Esophagus squamous epithelium (tissue), 5 donors: ENCODE results near the gene CNTNAP4. TPM values are rescaled to one million over a fixed set of nuclear protein-coding genes. Genes with fewer than 3 reads are reported as not detected.

Experiments
- DNase-seq: peaks from one replicate; lab custom pipeline; 2025; lab: John Stamatoyannopoulos, UW
- H3K27ac ChIP-seq, 4 donors: fragments of 200-600 bp; sonication (generic); one replicate each; pipeline ENCODE4 v1.5.1; 2016 to 2019; ENCODE audit warnings: mild to moderate bottlenecking in 1 of 4
- H3K27me3 ChIP-seq, 4 donors: fragments of 200-600 bp; sonication (generic); 1 replicate in 3 of 4; 2 replicates in 1 of 4; pipeline versions ENCODE4 v1.5.1 to v1.6.0; 2017 to 2021; ENCODE audit warnings: antibody characterized with exemption in 1 of 4
- H3K36me3 ChIP-seq, 3 donors: fragments of 200-600 bp; sonication (generic); one replicate each; pipeline ENCODE4 v1.5.1; 2016 to 2019
- H3K4me1 ChIP-seq, 3 donors: fragments of 200-600 bp; sonication (generic); one replicate each; pipeline ENCODE4 v1.5.1; 2017 to 2019
- H3K4me3 ChIP-seq, 4 donors: fragments of 200-600 bp; sonication (generic); 1 replicate in 3 of 4; 2 replicates in 1 of 4; pipeline ENCODE4 v1.5.1; 2016 to 2019; ENCODE audit warnings: mild to moderate bottlenecking in 2 of 4, moderate library complexity in 1 of 4
- H3K9me3 ChIP-seq, 3 donors: fragments of 200-600 bp; sonication (generic); one replicate each; pipeline ENCODE4 v1.5.1; 2016 to 2019
- CTCF ChIP-seq, 6 experiments: fragments of 450-650 bp in 4 of 6; fragments of 200-600 bp in 2 of 6; sonication (generic) in 2 of 6; IDR thresholded peaks; one replicate each; pipeline ENCODE4 v1.5.1; 2016 to 2019; ENCODE audit warnings: antibody characterized with exemption in 6 of 6, mild to moderate bottlenecking in 4 of 6, moderate library complexity in 4 of 6
- POLR2A ChIP-seq, 4 donors: fragments of 450-650 bp; IDR thresholded peaks; one replicate each; pipeline ENCODE4 v1.6.1; 2017; ENCODE audit warnings: antibody characterized with exemption in 4 of 4, mild to moderate bottlenecking in 4 of 4, moderate library complexity in 3 of 4
- WGBS, 2 donors: methylation state at CpG; one replicate each; pipeline ENCODE4 v1.1.5; 2018; 5-methylcytosine and 5-hydroxymethylcytosine counted together
- intact Hi-C: fragments of 100-400 bp; cut with DNase I; formaldehyde crosslinking; loops from one replicate; pipeline ENCODE4 v1.15.0; 2022
- total RNA-seq, 4 donors: library from RNA; depleted of rRNA; stranded (reverse); fragments of >200 nt; gene quantifications; one replicate each; pipeline ENCODE4 v1.1.0, GENCODE V29; 2016
- donor health status: DM: yes; HTN: yes; CAD: no.

Gene CNTNAP4
- total RNA-seq, 4 donors from 2014 or later: not detected

- TF ChIP-seq POLR2A (IDR thresholded peaks at IDR 0.05): no peak
- no peak for TF ChIP-seq CTCF (IDR thresholded peaks at IDR 0.05)
- DNase-seq: no peak
- H3K36me3 ChIP-seq: no peaks in the 10 kb centered on the region
- H3K4me3 ChIP-seq: no peak overlapping the region
- H3K27me3 ChIP-seq: no peaks in the 10 kb centered on the region
- no peaks in the 10 kb centered on the region for H3K9me3 ChIP-seq
- WGBS, 2 donors: 23 to 35% methylated on average over 1 of the region's 1 CpG
- H3K27ac ChIP-seq: no peak overlapping the region
- no peaks in the 10 kb centered on the region for H3K4me1 ChIP-seq
- intact Hi-C loops: no loop called here
These were observed 8.4 kb upstream of the CNTNAP4 start for GRCh38 chr16:76268824-76269223.

GRCh38 chr16:76277460-76278030, 344 bp downstream of the CNTNAP4 start:
- Histone ChIP-seq H3K4me1 (no peaks in the 10 kb centered on the region), H3K27me3 (no peaks in the 10 kb centered on the region), H3K4me3 (no peak overlapping the region), H3K9me3 (no peaks in the 10 kb centered on the region), H3K36me3 (no peaks in the 10 kb centered on the region), H3K27ac (no peak overlapping the region)
- TF ChIP-seq POLR2A (IDR thresholded peaks at IDR 0.05) (no peak), CTCF (IDR thresholded peaks at IDR 0.05) (no peak)
- 35 to 40% methylated on average over 9 of the region's 9 CpGs for WGBS, 2 donors
- DNase-seq: no peak
- intact Hi-C loops: no loop called here

GRCh38 chr16:76278086-76278485, 885 bp downstream of the CNTNAP4 start:
- TF ChIP-seq CTCF (IDR thresholded peaks at IDR 0.05) (no peak), POLR2A (IDR thresholded peaks at IDR 0.05) (no peak)
- intact Hi-C loops: no loop called here
- H3K27me3 ChIP-seq: no peaks in the 10 kb centered on the region
- H3K27ac ChIP-seq: no peak overlapping the region
- no peaks in the 10 kb centered on the region for H3K9me3 ChIP-seq
- no peak for DNase-seq
- H3K36me3 ChIP-seq: no peaks in the 10 kb centered on the region
- H3K4me3 ChIP-seq: no peak overlapping the region
- WGBS, 2 donors: 65 to 73% methylated on average over 5 of the region's 5 CpGs
- no peaks in the 10 kb centered on the region for H3K4me1 ChIP-seq

GRCh38 chr16:76278980-76279379, 1.8 kb downstream of the CNTNAP4 start:
- Histone ChIP-seq H3K27ac (no peak overlapping the region), H3K36me3 (no peaks in the 10 kb centered on the region), H3K4me1 (no peaks in the 10 kb centered on the region), H3K27me3 (no peaks in the 10 kb centered on the region), H3K9me3 (no peaks in the 10 kb centered on the region), H3K4me3 (no peak overlapping the region)
- intact Hi-C loops: no loop called here
- no peak for DNase-seq
- no peak for TF ChIP-seq CTCF (IDR thresholded peaks at IDR 0.05)

GRCh38 chr16:76280421-76281215, 3.4 kb downstream of the CNTNAP4 start:
- Histone ChIP-seq H3K4me1 (no peaks in the 10 kb centered on the region), H3K27ac (no peak overlapping the region), H3K36me3 (no peaks in the 10 kb centered on the region), H3K27me3 (no peaks in the 10 kb centered on the region), H3K4me3 (no peak overlapping the region), H3K9me3 (no peaks in the 10 kb centered on the region)
- DNase-seq: no peak
- TF ChIP-seq POLR2A (IDR thresholded peaks at IDR 0.05) (no peak), CTCF (IDR thresholded peaks at IDR 0.05) (no peak)
- intact Hi-C loops: no loop called here
- 74 to 78% methylated on average over 6 of the region's 6 CpGs for WGBS, 2 donors
